Brain microvascular endothelial cell (primary cell): ENCODE measurements around the gene HOXA6.

ENCODE experiments used
- DNase-seq: peaks from one replicate; pipeline ENCODE4 v3.0.0-alpha.2; 2020
- H3K27ac ChIP-seq: fragments of 250-450 bp; sonication (Bioruptor Pico); 2 replicates; pipeline ENCODE4 v1.5.1; 2020; ENCODE audit warnings: mild to moderate bottlenecking, moderate library complexity
- H3K27me3 ChIP-seq: fragments of 250-450 bp; sonication (Bioruptor Pico); replicated peaks from 2 replicates; pipeline ENCODE4 v1.5.1; 2020; ENCODE audit warnings: mild to moderate bottlenecking
- H3K36me3 ChIP-seq: fragments of 250-450 bp; sonication (Bioruptor Pico); replicated peaks from 2 replicates; pipeline ENCODE4 v1.5.1; 2020; ENCODE audit warnings: mild to moderate bottlenecking
- H3K4me3 ChIP-seq: 2 replicates; pipeline ENCODE4 v1.5.1; 2011; ENCODE audit warnings: low read depth, mild to moderate bottlenecking, control low read depth, low read length, moderate library complexity
- in situ Hi-C: cut with HindIII; loops from 2 replicates; pipeline ENCODE4 v1.10.0; 2017; ENCODE audit warnings: low sequenced_read_pairs, low pct_ligation_motif_present
- TF ChIP-seq, protein P1 (sequence below): IDR thresholded peaks from 2 replicates; pipeline ENCODE4 v1.5.1; 2011; ENCODE audit warnings: low read depth, mild to moderate bottlenecking, moderate library complexity, low read length, control low read depth, inconsistent platforms; ENCODE audit errors: missing control alignments

Gene HOXA6

DNA sequence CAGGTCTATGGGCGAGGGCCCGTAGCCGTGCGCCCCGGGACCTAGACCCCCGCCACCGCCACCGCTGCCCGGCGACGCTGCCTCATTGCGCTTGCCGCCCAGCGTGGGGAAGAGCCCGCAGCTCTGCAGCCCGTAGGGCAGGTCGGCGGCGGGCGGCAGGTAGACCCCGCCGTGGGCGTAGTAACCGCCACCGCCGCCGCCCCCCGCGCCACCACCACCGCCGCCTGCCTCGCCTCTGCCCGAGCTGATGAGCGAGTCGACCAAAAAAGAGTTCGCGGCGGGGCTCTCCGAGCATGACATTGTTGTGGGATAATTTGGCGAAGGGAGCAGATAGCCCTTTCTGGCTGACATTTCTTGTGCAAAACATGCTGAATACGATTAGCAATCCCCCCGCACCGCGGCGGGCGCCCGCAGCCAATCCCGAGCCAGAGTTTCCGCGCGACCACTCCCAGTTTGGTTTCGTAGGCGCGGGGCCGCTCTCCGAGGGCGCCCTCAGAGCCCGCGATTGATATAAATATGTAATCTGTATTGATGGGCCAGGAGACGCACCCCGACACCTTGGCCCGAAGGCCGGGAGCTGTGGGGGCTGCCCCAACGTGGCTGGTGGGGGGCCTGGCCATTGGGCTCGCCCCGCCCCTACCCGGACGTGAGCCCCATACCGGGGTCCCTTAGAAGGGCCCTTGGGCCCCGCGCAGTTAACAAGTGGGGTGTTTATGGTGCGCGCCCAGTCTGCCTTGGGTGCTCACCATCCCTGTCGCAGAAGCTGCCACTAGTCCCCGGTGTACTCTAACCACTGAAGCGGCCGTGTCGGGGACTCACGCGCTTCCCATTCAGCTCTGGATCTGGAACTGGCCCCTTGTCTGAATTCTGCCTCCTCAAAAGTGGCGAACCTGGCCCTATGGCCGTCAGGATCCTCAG, 26.6 kb upstream of the HOXA6 start, which contains the start of gene HOXA10:
TSS of gene HOXA10 (minus strand) at position 365 of the 918 bp plus-strand sequence. CDS start at position 351, 14 bp downstream.
- no peak for DNase-seq

DNA sequence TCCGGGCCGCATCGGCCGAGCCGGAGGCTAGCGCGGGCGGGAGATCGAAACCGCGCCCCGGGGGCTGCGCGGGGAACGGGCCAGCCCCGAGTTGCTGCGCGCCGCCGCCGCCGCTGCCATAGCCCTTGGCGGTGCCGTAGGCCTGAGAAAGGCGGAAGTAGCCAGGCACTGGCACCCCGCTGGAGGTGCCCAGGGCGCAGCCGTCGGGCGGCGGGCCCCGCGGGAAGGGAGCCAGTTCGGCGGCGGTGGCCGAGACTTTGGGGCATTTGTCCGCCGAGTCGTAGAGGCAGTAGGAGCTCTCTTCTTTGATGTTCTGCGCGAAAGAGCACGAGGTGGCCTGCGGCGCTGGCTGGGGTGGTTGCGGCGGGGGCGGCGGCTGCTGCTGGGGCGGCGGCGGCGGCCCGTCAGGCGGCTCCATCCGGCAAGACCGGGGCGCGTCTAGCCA, 26.0 kb upstream of the HOXA6 start:
- Histone ChIP-seq H3K4me3 (no peak overlapping the region), H3K27me3 (peaks cover 97% of the 10 kb centered on the region), H3K36me3 (no peaks in the 10 kb centered on the region), H3K27ac (no peak overlapping the region)
- TF ChIP-seq, protein P1, sequence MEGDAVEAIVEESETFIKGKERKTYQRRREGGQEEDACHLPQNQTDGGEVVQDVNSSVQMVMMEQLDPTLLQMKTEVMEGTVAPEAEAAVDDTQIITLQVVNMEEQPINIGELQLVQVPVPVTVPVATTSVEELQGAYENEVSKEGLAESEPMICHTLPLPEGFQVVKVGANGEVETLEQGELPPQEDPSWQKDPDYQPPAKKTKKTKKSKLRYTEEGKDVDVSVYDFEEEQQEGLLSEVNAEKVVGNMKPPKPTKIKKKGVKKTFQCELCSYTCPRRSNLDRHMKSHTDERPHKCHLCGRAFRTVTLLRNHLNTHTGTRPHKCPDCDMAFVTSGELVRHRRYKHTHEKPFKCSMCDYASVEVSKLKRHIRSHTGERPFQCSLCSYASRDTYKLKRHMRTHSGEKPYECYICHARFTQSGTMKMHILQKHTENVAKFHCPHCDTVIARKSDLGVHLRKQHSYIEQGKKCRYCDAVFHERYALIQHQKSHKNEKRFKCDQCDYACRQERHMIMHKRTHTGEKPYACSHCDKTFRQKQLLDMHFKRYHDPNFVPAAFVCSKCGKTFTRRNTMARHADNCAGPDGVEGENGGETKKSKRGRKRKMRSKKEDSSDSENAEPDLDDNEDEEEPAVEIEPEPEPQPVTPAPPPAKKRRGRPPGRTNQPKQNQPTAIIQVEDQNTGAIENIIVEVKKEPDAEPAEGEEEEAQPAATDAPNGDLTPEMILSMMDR: no peak
- no peak for DNase-seq
- in situ Hi-C loops: no loop called here

More for the DNA sequence above, 26.6 kb upstream of the HOXA6 start, which contains the start of gene HOXA10:
- Histone ChIP-seq H3K4me3 (no peak within 1 kb of the TSS), H3K27ac (no peak within 1 kb of the TSS), H3K27me3 (peaks cover 96% of the 10 kb centered on the region), H3K36me3 (no peaks in the 10 kb centered on the region)
- in situ Hi-C loops: no loop called here
- TF ChIP-seq, protein P1: no peak

DNA sequence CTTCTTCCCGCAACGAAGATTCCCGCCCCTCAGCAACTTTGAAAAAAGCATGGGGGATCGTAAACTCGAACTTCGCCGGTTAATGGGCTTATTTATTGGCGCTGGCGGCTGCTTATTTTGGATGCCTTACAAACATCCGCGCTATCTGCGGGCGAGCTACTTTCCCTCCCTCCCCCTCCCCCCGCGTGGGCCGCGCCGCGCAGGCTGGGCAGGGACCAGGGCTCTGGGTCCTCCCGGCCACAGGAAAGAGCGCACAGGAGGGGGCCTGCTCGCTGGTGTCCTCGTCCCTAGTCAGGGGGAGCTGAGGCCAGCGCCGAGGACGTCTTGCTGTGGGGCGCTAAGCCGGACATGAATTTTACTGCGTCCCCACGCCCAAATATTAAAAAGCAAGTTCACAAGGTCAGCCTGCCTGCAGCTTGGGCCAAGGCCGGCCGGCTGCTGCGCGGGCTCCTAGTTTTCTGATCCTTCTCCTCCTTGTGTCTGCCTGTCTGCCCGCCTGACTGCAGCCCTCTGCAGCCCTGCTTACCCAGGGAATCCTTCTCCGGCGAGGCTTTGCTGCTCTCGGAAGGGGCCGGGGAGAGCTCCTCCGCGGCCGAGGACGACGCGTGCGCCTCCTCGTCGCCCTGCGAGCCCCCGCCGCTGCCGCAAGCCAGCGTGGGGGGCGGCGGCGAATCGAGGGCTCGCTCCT, 25.4 kb upstream of the HOXA6 start:
- DNase-seq: no peak
- H3K36me3 ChIP-seq: no peaks in the 10 kb centered on the region
- in situ Hi-C loops: no loop called here
- H3K27me3 ChIP-seq: peaks cover 98% of the 10 kb centered on the region
- TF ChIP-seq, protein P1: no peak
- H3K4me3 ChIP-seq: no peak overlapping the region
- no peak overlapping the region for H3K27ac ChIP-seq

DNA sequence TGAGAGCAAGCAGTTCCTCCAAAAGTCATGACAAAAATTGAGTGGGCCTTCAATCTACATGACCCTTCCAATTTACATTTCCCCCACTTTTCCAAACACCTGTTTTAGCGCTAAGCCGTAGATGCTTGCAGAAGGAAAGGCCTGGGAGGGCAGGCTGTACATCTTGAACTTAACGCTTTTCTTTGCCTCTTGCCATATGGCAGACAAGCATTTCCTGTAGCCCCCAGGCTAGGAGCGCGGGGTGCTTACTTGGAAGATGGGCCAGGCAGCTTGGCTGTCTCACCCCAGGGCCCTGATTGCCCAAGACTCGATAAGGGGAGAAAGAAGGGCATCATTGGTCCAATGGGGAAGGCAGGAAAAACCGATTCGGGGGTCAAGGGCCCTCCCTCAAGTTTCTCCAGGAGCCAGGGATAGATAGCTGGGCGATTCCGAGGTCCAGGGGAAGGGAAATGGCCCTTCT, 24.8 kb upstream of the HOXA6 start:
- no peak for DNase-seq
- peaks cover 98% of the 10 kb centered on the region for H3K27me3 ChIP-seq
- no peaks in the 10 kb centered on the region for H3K36me3 ChIP-seq
- TF ChIP-seq, protein P1: no peak
- H3K27ac ChIP-seq: no peak overlapping the region
- in situ Hi-C loops: no loop called here
- H3K4me3 ChIP-seq: no peak overlapping the region

DNA sequence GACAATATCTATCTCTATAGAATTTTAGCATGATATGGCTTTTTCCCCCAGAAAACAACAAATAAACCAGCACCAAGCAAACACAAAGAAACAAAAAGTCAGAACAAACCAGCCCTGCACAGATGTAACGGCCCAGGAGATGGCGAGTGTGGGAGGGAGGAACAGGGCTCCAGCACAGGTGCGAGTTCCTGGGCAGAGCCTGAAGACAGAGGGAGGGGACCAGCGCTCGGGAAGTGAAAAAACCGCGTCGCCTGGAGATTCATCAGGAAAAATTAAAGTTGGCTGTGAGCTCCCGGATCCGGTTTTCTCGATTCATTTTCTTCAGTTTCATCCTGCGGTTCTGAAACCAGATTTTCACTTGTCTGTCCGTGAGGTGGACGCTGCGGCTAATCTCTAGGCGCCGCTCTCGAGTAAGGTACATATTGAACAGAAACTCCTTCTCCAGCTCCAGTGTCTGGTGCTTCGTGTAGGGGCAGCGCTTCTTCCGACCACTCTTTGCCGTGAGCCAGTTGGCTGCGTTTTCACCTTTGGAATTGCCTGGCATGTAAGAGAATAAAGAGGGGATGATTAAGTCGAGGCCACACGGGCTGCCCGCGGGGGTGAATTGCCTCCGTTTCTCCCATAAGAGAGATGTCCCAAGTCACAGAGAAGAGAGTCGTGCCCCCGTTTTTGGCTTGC, 24.2 kb upstream of the HOXA6 start:
- Histone ChIP-seq H3K4me3 (no peak overlapping the region), H3K27me3 (peaks cover 98% of the 10 kb centered on the region), H3K27ac (no peak overlapping the region), H3K36me3 (no peaks in the 10 kb centered on the region)
- TF ChIP-seq, protein P1: no peak
- DNase-seq: no peak
- in situ Hi-C loops: no loop called here
